Measurements from ENCODE around the gene PPM1N.

The PPM1N gene

DNA sequence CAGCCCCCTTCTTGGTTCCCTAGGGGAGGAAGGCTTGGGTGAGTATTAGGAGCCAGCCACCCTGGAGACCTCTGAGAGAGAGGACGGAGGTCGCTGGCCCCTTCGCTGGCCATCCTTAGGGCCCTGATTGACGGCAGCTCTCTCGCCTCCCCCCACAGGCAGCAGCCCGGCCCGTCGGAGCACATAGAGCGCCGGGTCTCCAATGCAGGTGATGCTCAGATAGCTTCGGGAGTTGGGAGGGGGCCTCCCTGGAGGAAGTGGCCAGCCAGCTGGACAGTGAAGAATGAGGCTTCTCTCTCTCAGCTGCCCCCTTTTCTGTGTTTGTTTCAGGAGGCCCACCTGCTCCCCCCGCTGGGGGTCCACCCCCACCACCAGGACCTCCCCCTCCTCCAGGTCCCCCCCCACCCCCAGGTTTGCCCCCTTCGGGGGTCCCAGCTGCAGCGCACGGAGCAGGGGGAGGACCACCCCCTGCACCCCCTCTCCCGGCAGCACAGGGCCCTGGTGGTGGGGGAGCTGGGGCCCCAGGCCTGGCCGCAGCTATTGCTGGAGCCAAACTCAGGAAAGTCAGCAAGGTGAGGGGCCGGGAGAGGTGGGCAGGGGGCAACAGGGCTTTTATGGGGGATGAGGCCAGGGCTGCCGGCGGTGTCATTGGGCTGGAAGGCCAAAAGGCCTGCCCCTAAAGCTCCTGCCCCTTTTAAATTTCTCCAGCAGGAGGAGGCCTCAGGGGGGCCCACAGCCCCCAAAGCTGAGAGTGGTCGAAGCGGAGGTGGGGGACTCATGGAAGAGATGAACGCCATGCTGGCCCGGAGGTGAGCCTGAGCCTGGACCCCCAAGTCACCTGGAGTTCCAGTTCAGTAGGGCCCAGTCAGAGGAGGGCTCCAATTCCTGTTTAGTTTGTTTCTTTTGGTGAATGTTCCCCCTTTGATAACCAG lies 24.0 kb downstream of the PPM1N start:
- H3K4me1 ChIP-seq (ENCODE audit: control insufficient read depth, insufficient read depth, low read length) = no peaks in the 10 kb centered on the region
- no peak overlapping the region for H3K9ac ChIP-seq (ENCODE audit: low read length)
- peaks cover 38% of the 10 kb centered on the region for H3K36me3 ChIP-seq (ENCODE audit: control insufficient read depth, insufficient read depth, low read length)
- no peaks in the 10 kb centered on the region for H3K27me3 ChIP-seq (ENCODE audit: control insufficient read depth, insufficient read depth, low read length)
- H3K4me3 ChIP-seq (ENCODE audit: low read length) = no peak overlapping the region
- no peak overlapping the region for H3K27ac ChIP-seq (ENCODE audit: low read depth, low read length)

DNA sequence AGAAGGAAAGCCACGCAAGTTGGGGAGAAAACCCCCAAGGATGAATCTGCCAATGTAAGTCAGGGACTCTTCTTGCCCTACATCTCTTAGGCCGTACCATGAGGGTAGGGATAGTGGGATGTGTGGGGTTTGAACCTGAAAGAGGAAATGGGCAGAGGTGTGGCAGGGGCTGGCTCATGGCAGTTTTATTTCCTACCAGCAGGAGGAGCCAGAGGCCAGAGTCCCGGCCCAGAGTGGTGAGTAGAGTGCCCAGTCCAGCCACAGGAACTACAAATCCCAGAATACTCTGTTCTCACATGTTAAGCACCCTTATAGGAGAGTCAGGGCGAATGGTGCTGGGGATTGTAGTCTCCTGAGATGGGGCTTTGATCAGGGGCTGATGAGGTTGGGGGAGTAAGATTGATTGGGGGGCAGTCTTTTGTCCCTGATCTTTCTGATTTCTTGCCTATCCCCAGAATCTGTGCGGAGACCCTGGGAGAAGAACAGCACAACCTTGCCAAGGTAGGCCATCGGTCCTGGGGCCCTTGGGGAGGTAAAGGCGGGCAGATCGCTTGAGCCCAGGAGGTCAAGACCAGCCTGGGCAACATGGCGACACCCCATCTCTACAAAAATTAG lies 25.5 kb downstream of the PPM1N start:
- H3K4me1 ChIP-seq (ENCODE audit: control insufficient read depth, insufficient read depth, low read length) = no peaks in the 10 kb centered on the region
- peaks cover 33% of the 10 kb centered on the region for H3K36me3 ChIP-seq (ENCODE audit: control insufficient read depth, insufficient read depth, low read length)
- peak overlapping the region; percentile 12 for H3K27ac ChIP-seq (ENCODE audit: low read depth, low read length)

DNA sequence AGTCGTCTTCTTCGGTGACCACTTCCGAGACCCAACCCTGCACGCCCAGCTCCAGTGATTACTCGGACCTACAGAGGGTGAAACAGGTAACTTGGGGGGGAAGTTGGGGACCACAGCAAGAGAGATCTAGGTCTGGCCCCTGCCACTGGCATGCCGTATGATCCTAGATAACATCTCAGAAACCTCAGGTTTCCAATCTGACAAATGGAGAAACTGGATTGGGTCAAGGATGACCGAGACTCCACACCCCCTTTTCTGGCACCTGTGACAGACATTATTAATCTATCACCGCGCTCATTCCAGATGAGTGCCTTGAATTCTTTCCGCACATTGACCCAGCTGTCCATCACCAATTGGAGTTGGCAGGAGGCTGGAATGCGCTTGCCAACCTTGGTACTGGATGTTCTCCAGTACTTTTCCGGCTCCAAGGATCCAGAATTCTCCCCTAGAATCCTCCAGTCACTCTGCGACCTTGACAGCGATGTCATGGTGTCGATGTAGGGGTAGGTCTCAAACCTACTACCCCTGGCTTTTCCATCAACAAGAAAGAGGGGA lies 26.4 kb downstream of the PPM1N start:
- H3K9ac ChIP-seq (ENCODE audit: low read length) = no peak overlapping the region
- H3K27me3 ChIP-seq (ENCODE audit: control insufficient read depth, insufficient read depth, low read length) = no peaks in the 10 kb centered on the region
- no peak overlapping the region for H3K27ac ChIP-seq (ENCODE audit: low read depth, low read length)
- peaks cover 33% of the 10 kb centered on the region for H3K36me3 ChIP-seq (ENCODE audit: control insufficient read depth, insufficient read depth, low read length)
- H3K4me3 ChIP-seq (ENCODE audit: low read length) = no peak overlapping the region
- H3K4me1 ChIP-seq (ENCODE audit: control insufficient read depth, insufficient read depth, low read length) = no peaks in the 10 kb centered on the region

More for the DNA sequence above, 25.5 kb downstream of the PPM1N start:
- Histone ChIP-seq H3K27me3 (ENCODE audit: control insufficient read depth, insufficient read depth, low read length) (no peaks in the 10 kb centered on the region), H3K4me3 (ENCODE audit: low read length) (no peak overlapping the region), H3K9ac (ENCODE audit: low read length) (no peak overlapping the region)

DNA sequence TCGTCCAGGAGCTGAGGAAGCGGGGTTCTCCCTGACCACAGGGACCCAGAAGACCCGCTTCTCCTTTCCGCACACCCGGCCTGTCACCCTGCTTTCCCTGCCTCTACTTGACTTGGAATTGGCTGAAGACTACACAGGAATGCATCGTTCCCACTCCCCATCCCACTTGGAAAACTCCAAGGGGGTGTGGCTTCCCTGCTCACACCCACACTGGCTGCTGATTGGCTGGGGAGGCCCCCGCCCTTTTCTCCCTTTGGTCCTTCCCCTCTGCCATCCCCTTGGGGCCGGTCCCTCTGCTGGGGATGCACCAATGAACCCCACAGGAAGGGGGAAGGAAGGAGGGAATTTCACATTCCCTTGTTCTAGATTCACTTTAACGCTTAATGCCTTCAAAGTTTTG lies 27.9 kb downstream of the PPM1N start:
- Histone ChIP-seq H3K9ac (ENCODE audit: low read length) (no peak overlapping the region), H3K36me3 (ENCODE audit: control insufficient read depth, insufficient read depth, low read length) (peaks cover 26% of the 10 kb centered on the region), H3K4me3 (ENCODE audit: low read length) (no peak overlapping the region), H3K4me1 (ENCODE audit: control insufficient read depth, insufficient read depth, low read length) (no peaks in the 10 kb centered on the region), H3K27me3 (ENCODE audit: control insufficient read depth, insufficient read depth, low read length) (no peaks in the 10 kb centered on the region), H3K27ac (ENCODE audit: low read depth, low read length) (no peak overlapping the region)

DNA sequence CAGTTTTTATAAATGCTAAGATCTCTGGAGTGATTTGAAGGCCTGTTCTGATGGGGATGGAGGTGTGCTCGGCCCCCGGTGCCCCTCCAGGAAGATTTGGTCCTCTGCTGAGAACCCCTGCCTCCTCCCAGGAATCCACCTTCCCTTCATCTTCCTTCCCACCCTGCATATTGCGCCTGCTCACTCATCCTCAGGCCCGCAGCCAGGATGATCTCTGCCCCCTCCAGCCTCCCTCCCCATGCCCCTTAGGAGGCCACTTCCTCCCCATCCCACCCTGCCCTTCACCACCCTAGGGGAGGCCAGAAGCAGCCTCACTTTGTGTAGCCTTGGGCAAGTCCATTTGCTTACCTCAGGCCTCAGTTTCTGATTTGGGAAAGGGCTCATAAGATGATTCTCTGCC lies 28.7 kb downstream of the PPM1N start:
- H3K4me3 ChIP-seq (ENCODE audit: low read length) = no peak overlapping the region
- peaks cover 25% of the 10 kb centered on the region for H3K36me3 ChIP-seq (ENCODE audit: control insufficient read depth, insufficient read depth, low read length)
- no peaks in the 10 kb centered on the region for H3K4me1 ChIP-seq (ENCODE audit: control insufficient read depth, insufficient read depth, low read length)
- no peak overlapping the region for H3K27ac ChIP-seq (ENCODE audit: low read depth, low read length)
- no peak overlapping the region for H3K9ac ChIP-seq (ENCODE audit: low read length)
- no peaks in the 10 kb centered on the region for H3K27me3 ChIP-seq (ENCODE audit: control insufficient read depth, insufficient read depth, low read length)

DNA sequence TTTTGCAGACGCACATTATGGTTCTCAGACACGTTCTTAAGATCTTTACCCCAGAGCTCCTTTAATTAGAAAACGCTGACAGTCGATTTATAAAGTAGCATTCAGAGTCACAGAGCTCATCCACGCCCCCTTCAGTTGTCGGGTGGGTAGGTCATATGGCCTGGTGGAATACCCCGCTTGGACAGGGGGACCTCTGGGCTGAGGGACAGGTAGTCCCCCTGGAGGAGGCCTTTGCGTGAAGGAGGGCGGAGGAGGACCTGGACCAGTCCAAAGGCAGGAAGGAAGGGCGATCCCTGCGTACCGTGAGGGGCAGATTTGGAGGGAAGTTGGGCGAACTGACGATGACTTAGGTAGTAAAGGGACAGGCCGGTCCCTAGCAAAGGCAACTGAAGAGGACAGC lies 29.5 kb downstream of the PPM1N start:
- Histone ChIP-seq H3K27ac (ENCODE audit: low read depth, low read length) (no peak overlapping the region), H3K27me3 (ENCODE audit: control insufficient read depth, insufficient read depth, low read length) (no peaks in the 10 kb centered on the region), H3K4me1 (ENCODE audit: control insufficient read depth, insufficient read depth, low read length) (no peaks in the 10 kb centered on the region), H3K9ac (ENCODE audit: low read length) (no peak overlapping the region), H3K4me3 (ENCODE audit: low read length) (no peak overlapping the region), H3K36me3 (ENCODE audit: control insufficient read depth, insufficient read depth, low read length) (peaks cover 25% of the 10 kb centered on the region)

DNA sequence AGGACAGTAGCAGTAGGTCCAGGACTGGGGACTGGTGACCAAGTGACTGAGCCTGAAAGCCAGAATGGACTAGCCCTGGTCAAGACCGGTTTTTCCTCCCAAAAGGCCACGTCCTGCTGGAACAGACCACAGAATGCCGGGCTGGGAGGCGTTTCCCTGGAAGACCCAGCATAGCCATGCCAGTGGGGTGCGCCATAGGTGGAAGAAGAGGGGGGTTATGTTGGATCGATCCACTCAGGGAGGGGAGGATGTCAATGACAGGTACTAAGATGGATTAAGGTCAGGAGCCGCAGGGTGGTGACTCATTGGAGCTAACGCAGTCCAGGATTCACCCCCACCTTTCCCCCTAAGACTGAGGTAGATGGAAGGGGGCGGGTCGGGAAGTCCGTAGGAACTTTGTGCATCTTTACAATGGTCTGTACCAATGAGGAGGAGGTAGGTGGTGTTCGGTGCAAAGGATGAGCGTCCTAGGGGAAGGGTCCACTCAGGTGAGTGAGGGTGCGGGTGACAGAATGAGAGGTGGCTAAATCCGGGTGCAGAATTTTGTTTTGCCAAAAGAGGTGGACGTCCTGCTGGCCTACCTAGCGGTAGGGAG lies 30.0 kb downstream of the PPM1N start:
- Histone ChIP-seq H3K4me3 (ENCODE audit: low read length) (peak overlapping the region; percentile 39), H3K4me1 (ENCODE audit: control insufficient read depth, insufficient read depth, low read length) (no peaks in the 10 kb centered on the region), H3K27ac (ENCODE audit: low read depth, low read length) (no peak overlapping the region), H3K27me3 (ENCODE audit: control insufficient read depth, insufficient read depth, low read length) (no peaks in the 10 kb centered on the region), H3K9ac (ENCODE audit: low read length) (no peak overlapping the region), H3K36me3 (ENCODE audit: control insufficient read depth, insufficient read depth, low read length) (peaks cover 23% of the 10 kb centered on the region)

DNA sequence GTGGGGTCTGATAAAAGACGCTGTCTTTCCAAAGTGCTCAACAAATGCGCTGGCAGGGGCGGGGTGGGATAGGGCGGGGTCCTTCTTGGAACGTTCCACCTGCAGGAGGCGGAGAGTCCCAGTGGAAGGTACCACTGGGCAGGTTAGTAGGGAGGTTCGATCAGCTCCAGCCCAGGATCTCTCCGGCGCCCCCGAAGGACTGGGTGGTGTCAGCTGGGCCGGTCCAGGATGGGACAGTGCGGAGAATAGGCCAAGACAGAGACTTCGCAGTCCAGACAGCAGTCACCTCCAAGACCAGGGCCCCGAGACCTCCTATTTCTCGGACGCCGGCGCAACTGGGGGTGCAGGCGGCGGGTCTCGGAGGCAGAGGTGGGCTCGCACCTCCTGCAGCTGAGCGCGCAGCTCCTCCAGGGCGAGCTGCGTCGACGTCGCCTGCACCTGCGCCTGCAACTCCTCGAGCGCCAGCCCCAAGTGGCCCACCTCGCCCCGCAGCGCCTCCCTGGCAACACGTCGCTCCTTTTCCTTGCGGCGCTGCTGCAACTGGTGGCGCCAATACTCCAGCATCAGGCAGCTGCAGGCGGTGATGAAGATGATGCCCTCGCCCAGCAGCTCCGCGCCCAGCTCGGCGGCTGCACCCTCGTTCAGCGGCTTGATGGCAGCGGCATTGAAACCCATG lies 30.6 kb downstream of the PPM1N start:
- H3K4me1 ChIP-seq (ENCODE audit: control insufficient read depth, insufficient read depth, low read length) = no peaks in the 10 kb centered on the region
- H3K27ac ChIP-seq (ENCODE audit: low read depth, low read length) = no peak overlapping the region
- H3K27me3 ChIP-seq (ENCODE audit: control insufficient read depth, insufficient read depth, low read length) = no peaks in the 10 kb centered on the region
- H3K4me3 ChIP-seq (ENCODE audit: low read length) = peak overlapping the region; percentile 45
- H3K36me3 ChIP-seq (ENCODE audit: control insufficient read depth, insufficient read depth, low read length) = peaks cover 21% of the 10 kb centered on the region
- no peak overlapping the region for H3K9ac ChIP-seq (ENCODE audit: low read length)

DNA sequence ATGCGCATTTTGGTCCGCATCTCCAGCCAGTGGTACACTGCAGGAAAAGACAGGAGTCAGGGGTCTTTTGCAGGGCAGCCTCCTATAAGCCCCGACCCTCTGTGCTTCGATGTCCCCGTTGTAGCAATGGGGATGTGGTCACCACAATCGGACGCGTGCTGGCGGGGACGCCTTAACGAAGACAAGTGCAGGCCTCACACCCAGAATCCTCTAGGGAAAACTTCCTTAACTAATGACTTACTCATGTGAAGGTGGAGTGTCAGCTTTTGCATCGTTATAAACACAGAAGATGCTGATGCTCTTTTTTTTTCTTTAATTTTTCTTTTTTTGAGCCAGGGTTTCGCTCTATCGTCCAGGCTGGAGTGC lies 31.2 kb downstream of the PPM1N start:
- Histone ChIP-seq H3K36me3 (ENCODE audit: control insufficient read depth, insufficient read depth, low read length) (peaks cover 16% of the 10 kb centered on the region), H3K4me1 (ENCODE audit: control insufficient read depth, insufficient read depth, low read length) (no peaks in the 10 kb centered on the region), H3K4me3 (ENCODE audit: low read length) (peak overlapping the region; percentile 45), H3K9ac (ENCODE audit: low read length) (no peak overlapping the region), H3K27ac (ENCODE audit: low read depth, low read length) (no peak overlapping the region), H3K27me3 (ENCODE audit: control insufficient read depth, insufficient read depth, low read length) (no peaks in the 10 kb centered on the region)

DNA sequence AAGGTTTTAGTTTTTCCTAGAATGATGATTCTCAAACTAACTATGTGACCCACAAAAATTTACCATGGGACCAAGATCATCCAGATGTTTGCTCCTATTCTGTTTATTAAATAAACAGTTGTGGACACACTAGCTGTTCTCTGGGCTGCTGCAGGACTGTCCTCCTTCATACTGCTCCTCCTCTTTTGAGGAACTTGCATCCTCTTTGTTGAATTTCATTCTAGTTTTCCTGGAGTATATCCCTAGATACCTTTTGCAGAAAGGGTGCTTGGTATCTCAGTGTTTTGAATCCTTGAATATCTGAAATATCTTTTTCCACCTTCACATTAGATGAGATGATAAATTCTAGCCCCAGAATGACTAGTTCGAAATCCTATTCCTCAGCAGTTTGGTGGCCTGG lies 33.1 kb downstream of the PPM1N start:
- H3K36me3 ChIP-seq (ENCODE audit: control insufficient read depth, insufficient read depth, low read length) = no peaks in the 10 kb centered on the region
- no peak overlapping the region for H3K9ac ChIP-seq (ENCODE audit: low read length)
- no peak overlapping the region for H3K27ac ChIP-seq (ENCODE audit: low read depth, low read length)
- H3K27me3 ChIP-seq (ENCODE audit: control insufficient read depth, insufficient read depth, low read length) = no peaks in the 10 kb centered on the region
- H3K4me3 ChIP-seq (ENCODE audit: low read length) = no peak overlapping the region
- no peaks in the 10 kb centered on the region for H3K4me1 ChIP-seq (ENCODE audit: control insufficient read depth, insufficient read depth, low read length)

DNA sequence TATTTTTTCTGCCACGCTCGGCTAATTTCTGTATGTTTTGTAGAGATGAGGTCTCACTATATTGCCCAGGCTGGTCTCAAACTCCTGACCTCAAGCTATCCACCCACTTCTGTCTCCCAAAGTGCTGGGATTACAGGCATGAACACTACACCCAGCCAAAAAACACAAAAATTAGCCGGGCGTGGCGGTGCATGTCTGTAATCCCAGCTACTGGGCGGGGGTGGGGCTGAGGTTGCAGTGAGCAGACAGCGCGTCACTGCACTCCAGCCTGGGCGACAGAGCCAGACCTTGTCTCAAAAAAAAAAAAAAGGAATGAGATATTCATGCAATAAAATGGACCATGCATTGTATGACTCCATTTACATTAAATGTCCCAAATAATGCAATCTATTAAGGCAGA lies 41.2 kb downstream of the PPM1N start:
- Histone ChIP-seq H3K9ac (ENCODE audit: low read length) (no peak overlapping the region), H3K4me3 (ENCODE audit: low read length) (no peak overlapping the region), H3K27ac (ENCODE audit: low read depth, low read length) (no peak overlapping the region), H3K4me1 (ENCODE audit: control insufficient read depth, insufficient read depth, low read length) (no peaks in the 10 kb centered on the region), H3K27me3 (ENCODE audit: control insufficient read depth, insufficient read depth, low read length) (no peaks in the 10 kb centered on the region), H3K36me3 (ENCODE audit: control insufficient read depth, insufficient read depth, low read length) (no peaks in the 10 kb centered on the region)

DNA sequence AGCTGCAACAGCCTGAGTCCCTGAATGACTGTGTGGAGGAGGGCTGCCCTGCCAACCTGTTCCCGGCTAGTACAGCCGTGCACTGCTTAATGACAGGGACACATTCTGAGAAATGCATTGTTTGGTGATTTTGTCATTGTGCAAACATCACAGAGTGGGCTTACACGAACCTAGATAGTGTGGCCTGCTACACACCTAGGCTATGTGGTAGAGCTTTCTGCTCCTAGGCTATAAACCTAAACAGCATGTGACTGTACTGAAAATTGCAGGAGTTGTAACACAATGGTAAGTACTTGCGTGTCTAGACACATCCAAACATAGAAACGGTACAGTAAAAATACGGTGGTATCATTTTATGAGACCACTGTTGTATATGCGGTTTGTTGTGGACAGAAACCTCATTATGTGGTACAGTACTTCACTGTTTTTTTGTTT lies 44.0 kb downstream of the PPM1N start:
- Histone ChIP-seq H3K4me3 (ENCODE audit: low read length) (no peak overlapping the region), H3K27ac (ENCODE audit: low read depth, low read length) (no peak overlapping the region), H3K27me3 (ENCODE audit: control insufficient read depth, insufficient read depth, low read length) (no peaks in the 10 kb centered on the region), H3K9ac (ENCODE audit: low read length) (no peak overlapping the region), H3K36me3 (ENCODE audit: control insufficient read depth, insufficient read depth, low read length) (no peaks in the 10 kb centered on the region), H3K4me1 (ENCODE audit: control insufficient read depth, insufficient read depth, low read length) (no peaks in the 10 kb centered on the region)
